ENCODE data around the gene MPL.

Gene MPL

DNA sequence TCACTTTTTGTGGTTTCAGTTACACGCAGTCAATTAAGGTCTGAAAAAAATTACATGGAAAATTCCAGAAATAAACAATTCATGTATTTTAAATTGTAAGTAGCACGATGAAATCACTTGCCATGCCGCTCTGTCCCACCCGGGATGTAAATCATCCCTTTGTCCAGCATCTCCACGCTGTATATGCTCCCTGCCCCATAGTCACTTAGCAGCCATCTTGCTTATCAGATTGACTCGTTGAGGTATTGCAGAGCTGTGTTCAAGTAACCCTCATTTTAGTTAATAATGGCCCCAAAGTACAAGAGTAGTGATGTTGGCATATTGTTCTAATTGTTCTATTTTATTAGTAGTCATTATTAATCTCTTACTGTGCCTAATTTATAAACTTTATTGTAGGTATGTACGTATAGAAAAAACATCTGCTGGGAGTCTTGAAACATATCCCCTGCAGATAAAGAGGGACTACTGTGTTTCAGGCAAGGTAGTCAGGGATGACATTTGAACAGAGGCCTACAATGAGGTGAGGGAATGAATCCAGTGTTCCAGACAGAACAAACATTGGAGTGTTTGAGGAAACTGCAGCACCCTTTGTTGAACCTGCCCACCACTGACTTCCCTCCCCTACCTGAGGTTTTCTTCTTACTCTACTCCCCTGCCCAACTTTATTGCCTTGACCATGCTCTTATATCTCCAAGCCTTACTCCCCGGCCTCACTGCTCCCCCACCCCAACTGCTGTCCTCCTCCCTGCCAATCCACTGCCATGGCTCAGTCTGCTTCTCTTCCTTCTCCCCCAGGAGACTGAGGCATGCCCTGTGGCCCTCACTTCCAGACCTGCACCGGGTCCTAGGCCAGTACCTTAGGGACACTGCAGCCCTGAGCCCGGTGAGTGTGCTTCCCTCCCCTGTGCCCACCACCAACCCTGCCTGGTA lies 14.1 kb downstream of the MPL start:
- no peak for TF ChIP-seq ZNF70 (CRISPR knock-in tag; IDR thresholded peaks at IDR 0.05)
- no peak for TF ChIP-seq TOX (CRISPR knock-in tag; IDR thresholded peaks at IDR 0.05; ENCODE audit: borderline replicate concordance)
- no peak for TF ChIP-seq CSDC2 (CRISPR knock-in tag; IDR thresholded peaks at IDR 0.05)
- ATAC-seq: no peak

DNA sequence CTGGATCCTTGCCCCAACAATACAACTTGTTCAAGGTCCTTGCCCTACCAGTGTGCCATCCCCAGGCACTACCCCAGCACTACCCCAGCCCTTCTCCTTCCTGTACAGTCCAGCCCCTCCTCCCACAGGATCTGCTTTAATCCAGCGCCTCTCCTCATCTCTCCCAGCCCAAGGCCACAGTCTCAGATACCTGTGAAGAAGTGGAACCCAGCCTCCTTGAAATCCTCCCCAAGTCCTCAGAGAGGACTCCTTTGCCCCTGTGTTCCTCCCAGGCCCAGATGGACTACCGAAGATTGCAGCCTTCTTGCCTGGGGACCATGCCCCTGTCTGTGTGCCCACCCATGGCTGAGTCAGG lies 14.7 kb downstream of the MPL start:
- no peak for ATAC-seq
- no peak for TF ChIP-seq ZNF70 (CRISPR knock-in tag; IDR thresholded peaks at IDR 0.05)
- TF ChIP-seq ZC3H10 (CRISPR knock-in tag; IDR thresholded peaks at IDR 0.05): no peak
- TF ChIP-seq, protein P1, sequence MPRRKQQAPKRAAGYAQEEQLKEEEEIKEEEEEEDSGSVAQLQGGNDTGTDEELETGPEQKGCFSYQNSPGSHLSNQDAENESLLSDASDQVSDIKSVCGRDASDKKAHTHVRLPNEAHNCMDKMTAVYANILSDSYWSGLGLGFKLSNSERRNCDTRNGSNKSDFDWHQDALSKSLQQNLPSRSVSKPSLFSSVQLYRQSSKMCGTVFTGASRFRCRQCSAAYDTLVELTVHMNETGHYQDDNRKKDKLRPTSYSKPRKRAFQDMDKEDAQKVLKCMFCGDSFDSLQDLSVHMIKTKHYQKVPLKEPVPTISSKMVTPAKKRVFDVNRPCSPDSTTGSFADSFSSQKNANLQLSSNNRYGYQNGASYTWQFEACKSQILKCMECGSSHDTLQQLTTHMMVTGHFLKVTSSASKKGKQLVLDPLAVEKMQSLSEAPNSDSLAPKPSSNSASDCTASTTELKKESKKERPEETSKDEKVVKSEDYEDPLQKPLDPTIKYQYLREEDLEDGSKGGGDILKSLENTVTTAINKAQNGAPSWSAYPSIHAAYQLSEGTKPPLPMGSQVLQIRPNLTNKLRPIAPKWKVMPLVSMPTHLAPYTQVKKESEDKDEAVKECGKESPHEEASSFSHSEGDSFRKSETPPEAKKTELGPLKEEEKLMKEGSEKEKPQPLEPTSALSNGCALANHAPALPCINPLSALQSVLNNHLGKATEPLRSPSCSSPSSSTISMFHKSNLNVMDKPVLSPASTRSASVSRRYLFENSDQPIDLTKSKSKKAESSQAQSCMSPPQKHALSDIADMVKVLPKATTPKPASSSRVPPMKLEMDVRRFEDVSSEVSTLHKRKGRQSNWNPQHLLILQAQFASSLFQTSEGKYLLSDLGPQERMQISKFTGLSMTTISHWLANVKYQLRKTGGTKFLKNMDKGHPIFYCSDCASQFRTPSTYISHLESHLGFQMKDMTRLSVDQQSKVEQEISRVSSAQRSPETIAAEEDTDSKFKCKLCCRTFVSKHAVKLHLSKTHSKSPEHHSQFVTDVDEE (CRISPR knock-in tag; IDR thresholded peaks at IDR 0.05): no peak
- no peak for TF ChIP-seq TOX (CRISPR knock-in tag; IDR thresholded peaks at IDR 0.05; ENCODE audit: borderline replicate concordance)
- TF ChIP-seq, protein P2, sequence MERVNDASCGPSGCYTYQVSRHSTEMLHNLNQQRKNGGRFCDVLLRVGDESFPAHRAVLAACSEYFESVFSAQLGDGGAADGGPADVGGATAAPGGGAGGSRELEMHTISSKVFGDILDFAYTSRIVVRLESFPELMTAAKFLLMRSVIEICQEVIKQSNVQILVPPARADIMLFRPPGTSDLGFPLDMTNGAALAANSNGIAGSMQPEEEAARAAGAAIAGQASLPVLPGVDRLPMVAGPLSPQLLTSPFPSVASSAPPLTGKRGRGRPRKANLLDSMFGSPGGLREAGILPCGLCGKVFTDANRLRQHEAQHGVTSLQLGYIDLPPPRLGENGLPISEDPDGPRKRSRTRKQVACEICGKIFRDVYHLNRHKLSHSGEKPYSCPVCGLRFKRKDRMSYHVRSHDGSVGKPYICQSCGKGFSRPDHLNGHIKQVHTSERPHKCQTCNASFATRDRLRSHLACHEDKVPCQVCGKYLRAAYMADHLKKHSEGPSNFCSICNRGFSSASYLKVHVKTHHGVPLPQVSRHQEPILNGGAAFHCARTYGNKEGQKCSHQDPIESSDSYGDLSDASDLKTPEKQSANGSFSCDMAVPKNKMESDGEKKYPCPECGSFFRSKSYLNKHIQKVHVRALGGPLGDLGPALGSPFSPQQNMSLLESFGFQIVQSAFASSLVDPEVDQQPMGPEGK (CRISPR knock-in tag; IDR thresholded peaks at IDR 0.05; ENCODE audit: borderline replicate concordance): no peak
- TF ChIP-seq PPARA (CRISPR knock-in tag; IDR thresholded peaks at IDR 0.05; ENCODE audit: borderline replicate concordance): no peak
- TF ChIP-seq ISL1 (CRISPR knock-in tag; IDR thresholded peaks at IDR 0.05): no peak
- TF ChIP-seq, protein P3, sequence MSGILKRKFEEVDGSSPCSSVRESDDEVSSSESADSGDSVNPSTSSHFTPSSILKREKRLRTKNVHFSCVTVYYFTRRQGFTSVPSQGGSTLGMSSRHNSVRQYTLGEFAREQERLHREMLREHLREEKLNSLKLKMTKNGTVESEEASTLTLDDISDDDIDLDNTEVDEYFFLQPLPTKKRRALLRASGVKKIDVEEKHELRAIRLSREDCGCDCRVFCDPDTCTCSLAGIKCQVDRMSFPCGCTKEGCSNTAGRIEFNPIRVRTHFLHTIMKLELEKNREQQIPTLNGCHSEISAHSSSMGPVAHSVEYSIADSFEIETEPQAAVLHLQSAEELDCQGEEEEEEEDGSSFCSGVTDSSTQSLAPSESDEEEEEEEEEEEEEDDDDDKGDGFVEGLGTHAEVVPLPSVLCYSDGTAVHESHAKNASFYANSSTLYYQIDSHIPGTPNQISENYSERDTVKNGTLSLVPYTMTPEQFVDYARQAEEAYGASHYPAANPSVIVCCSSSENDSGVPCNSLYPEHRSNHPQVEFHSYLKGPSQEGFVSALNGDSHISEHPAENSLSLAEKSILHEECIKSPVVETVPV (CRISPR knock-in tag; IDR thresholded peaks at IDR 0.05): no peak
- no peak for TF ChIP-seq CREB5 (CRISPR knock-in tag; IDR thresholded peaks at IDR 0.05; ENCODE audit: low read depth)
- no peak for TF ChIP-seq OSR1 (CRISPR knock-in tag; IDR thresholded peaks at IDR 0.05)
- TF ChIP-seq CSDC2 (CRISPR knock-in tag; IDR thresholded peaks at IDR 0.05): no peak
- no peak for TF ChIP-seq ARNTL (CRISPR knock-in tag; IDR thresholded peaks at IDR 0.05; ENCODE audit: borderline replicate concordance, low read depth)

- TF ChIP-seq, protein P1 (CRISPR knock-in tag; IDR thresholded peaks at IDR 0.05): no peak
- TF ChIP-seq TOX (CRISPR knock-in tag; IDR thresholded peaks at IDR 0.05; ENCODE audit: borderline replicate concordance) (no peak), ZNF565 (CRISPR knock-in tag; conservative IDR thresholded peaks at IDR 0.05; ENCODE audit: low read depth) (no peak), ESRRG (CRISPR knock-in tag; IDR thresholded peaks at IDR 0.05) (no peak), GLIS3 (CRISPR knock-in tag; IDR thresholded peaks at IDR 0.05) (no peak)
- TF ChIP-seq, protein P4, sequence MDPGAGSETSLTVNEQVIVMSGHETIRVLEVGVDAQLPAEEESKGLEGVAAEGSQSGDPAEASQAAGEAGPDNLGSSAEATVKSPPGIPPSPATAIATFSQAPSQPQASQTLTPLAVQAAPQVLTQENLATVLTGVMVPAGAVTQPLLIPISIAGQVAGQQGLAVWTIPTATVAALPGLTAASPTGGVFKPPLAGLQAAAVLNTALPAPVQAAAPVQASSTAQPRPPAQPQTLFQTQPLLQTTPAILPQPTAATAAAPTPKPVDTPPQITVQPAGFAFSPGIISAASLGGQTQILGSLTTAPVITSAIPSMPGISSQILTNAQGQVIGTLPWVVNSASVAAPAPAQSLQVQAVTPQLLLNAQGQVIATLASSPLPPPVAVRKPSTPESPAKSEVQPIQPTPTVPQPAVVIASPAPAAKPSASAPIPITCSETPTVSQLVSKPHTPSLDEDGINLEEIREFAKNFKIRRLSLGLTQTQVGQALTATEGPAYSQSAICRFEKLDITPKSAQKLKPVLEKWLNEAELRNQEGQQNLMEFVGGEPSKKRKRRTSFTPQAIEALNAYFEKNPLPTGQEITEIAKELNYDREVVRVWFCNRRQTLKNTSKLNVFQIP (CRISPR knock-in tag; IDR thresholded peaks at IDR 0.05; ENCODE audit: borderline replicate concordance, low read depth): no peak
Measured at GRCh38 chr1:43352881-43353280, 15.3 kb downstream of the MPL start.

More at GRCh38 chr1:43352881-43353280, 15.3 kb downstream of the MPL start:
- no peak for ATAC-seq

All from SK-N-SH treated with all-trans-retinoic acid at 6 μM for 48 hours (cell line).